Nephron (organoid): Measurements from ENCODE around the gene ARMS2.
A peak's percentile ranks its signal among the peaks of the same experiment; 100 is the strongest.

ENCODE experiments used
- H3K27ac Mint-ChIP-seq, 3 experiments: 2 replicates each; pipeline ENCODE4 v1.8.0; 2020; ENCODE audit warnings: mixed read lengths in 3 of 3, mild to moderate bottlenecking in 2 of 3, moderate library complexity in 1 of 3
- H3K27me3 Mint-ChIP-seq: 2 replicates; pipeline ENCODE4 v1.8.0; 2021; ENCODE audit warnings: low read depth, mild to moderate bottlenecking, moderate library complexity, mixed read lengths
- H3K36me3 Mint-ChIP-seq: 2 replicates; pipeline ENCODE4 v1.8.0; 2020; ENCODE audit warnings: low read depth, mixed read lengths
- H3K4me1 Mint-ChIP-seq: 2 replicates; pipeline ENCODE4 v1.8.0; 2020; ENCODE audit warnings: mixed read lengths
- H3K4me3 Mint-ChIP-seq, 3 experiments: 2 replicates each; pipeline ENCODE4 v1.8.0; 2020; ENCODE audit warnings: mild to moderate bottlenecking in 3 of 3, mixed read lengths in 3 of 3, moderate library complexity in 2 of 3
- H3K9me3 Mint-ChIP-seq: 2 replicates; pipeline ENCODE4 v1.8.0; 2020; ENCODE audit warnings: mixed read lengths
- CTCF ChIP-seq, 3 experiments: fragments of 200-600 bp; sonication (generic); IDR thresholded peaks; one replicate each; pipeline ENCODE4 v1.5.0; 2021; ENCODE audit warnings: antibody characterized with exemption in 3 of 3; ENCODE audit not compliant: unreplicated experiment in 3 of 3

The ARMS2 gene

DNA sequence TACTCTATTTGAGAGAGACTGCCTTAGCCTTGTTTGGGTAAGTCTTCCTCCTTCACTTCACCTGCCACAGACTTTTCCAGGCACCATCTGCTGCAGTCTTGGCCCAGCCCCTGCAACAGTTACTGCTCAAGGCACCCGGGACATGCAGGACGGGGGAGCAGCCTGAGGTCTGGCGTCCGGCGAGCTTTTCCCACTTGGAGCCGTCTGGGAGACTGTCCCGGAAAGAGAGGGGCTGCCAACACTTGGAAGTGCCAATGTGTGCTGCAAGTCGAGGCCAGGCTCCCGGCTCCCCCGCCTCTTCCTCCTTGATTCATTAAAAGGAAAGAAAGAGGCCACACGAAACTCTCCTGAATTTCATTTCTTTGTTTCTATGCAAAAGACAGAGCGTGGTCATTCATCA, 20.6 kb downstream of the ARMS2 start:
- Mint-ChIP-seq H3K27ac (peak overlapping the region; percentile 82 to 88 (median 84)), H3K36me3 (no peaks in the 10 kb centered on the region), H3K9me3 (no peaks in the 10 kb centered on the region), H3K27me3 (peaks cover 13% of the 10 kb centered on the region), H3K4me3 (peak overlapping the region in 2 of 3 experiments; percentile 9 to 52), H3K4me1 (peaks cover 50% of the 10 kb centered on the region)
- no peak for TF ChIP-seq CTCF (IDR thresholded peaks at IDR 0.05; ENCODE audit: unreplicated experiment in 3 of 3)

- Mint-ChIP-seq H3K4me3 (peak overlapping the region; percentile 1 to 52 (median 52)), H3K4me1 (peaks cover 50% of the 10 kb centered on the region), H3K27ac (peak overlapping the region; percentile 82 to 88 (median 84)), H3K27me3 (peaks cover 13% of the 10 kb centered on the region), H3K9me3 (no peaks in the 10 kb centered on the region), H3K36me3 (no peaks in the 10 kb centered on the region)
- TF ChIP-seq CTCF (IDR thresholded peaks at IDR 0.05; ENCODE audit: unreplicated experiment in 3 of 3), result no peak
These were observed 21.3 kb downstream of the ARMS2 start for GRCh38 chr10:122475591-122476332.

DNA sequence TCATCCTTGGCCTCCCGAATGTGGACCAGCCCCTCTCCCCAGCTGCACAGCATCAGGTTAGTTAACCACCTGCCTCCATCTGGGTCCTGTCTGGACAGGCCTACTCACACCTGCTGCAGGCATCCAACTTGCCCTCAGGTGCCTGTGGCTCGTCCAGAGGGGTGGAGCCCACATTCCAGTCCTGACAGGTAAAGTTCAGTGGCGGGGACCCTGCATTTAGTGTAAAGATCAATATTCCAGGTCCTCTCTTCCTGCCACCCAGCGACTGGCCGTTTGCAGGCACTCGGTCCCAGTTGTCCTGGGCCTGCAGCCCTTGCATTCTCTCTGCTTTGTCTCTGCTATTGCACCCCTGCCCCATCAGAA, 21.9 kb downstream of the ARMS2 start:
- Mint-ChIP-seq H3K4me1 (peaks cover 50% of the 10 kb centered on the region), H3K27me3 (peaks cover 9% of the 10 kb centered on the region), H3K36me3 (no peaks in the 10 kb centered on the region), H3K4me3 (peak overlapping the region; percentile 1 to 52 (median 52)), H3K9me3 (no peaks in the 10 kb centered on the region), H3K27ac (peak overlapping the region; percentile 82 to 88 (median 84))
- no peak for TF ChIP-seq CTCF (IDR thresholded peaks at IDR 0.05; ENCODE audit: unreplicated experiment in 3 of 3)

DNA sequence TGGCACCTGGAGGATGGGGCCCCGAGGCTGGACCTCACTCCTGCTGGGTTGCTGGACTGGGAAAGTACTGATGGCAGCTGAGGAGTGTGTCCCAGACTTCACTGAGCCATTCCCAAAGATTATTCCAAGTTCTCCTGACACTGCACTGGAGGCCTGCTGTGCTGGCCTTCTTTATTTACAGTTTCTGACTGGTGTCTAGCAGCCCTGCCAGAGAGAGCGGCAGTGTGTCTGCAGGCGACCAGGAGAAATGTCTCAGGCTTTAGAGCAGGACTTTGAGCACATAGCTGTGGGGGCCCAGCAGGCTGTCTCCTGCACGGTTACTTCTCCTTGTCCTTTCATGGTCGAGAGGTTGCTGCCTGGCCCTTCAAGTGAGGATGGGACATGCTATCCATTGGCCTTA, 23.0 kb downstream of the ARMS2 start:
- peaks cover 5% of the 10 kb centered on the region for H3K36me3 Mint-ChIP-seq
- H3K4me3 Mint-ChIP-seq, result no peak overlapping the region
- H3K27me3 Mint-ChIP-seq, result peaks cover 10% of the 10 kb centered on the region
- no peak for TF ChIP-seq CTCF (IDR thresholded peaks at IDR 0.05; ENCODE audit: unreplicated experiment in 3 of 3)
- peaks cover 3% of the 10 kb centered on the region for H3K9me3 Mint-ChIP-seq
- H3K27ac Mint-ChIP-seq, result peak overlapping the region; percentile 74 to 94 (median 86)
- peaks cover 50% of the 10 kb centered on the region for H3K4me1 Mint-ChIP-seq

DNA sequence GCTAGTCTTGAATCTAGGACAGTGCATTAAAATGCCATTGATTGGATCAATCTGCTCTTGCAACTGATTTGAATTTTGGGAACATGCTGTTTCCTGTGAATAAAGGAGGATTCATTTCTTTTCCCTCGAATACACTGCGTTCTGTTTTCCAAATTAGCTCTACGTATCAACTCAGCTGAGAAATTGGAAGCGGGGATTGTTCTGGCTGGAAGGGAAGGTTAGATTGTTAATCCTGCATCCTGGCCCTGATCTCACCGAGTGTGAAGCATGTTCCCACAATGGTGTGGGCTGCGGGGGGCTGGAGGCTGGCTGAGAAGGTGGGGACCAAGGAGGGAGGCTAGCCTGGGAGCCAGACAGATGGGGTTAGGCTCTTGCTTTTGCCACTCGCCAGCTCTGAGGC, 24.5 kb downstream of the ARMS2 start:
- TF ChIP-seq CTCF (IDR thresholded peaks at IDR 0.05; ENCODE audit: unreplicated experiment in 3 of 3), result no peak
- H3K36me3 Mint-ChIP-seq, result peaks cover 5% of the 10 kb centered on the region
- H3K27me3 Mint-ChIP-seq, result peaks cover 10% of the 10 kb centered on the region
- H3K4me1 Mint-ChIP-seq, result peaks cover 51% of the 10 kb centered on the region
- H3K4me3 Mint-ChIP-seq, result peak overlapping the region in 1 of 3 experiments; percentile 27
- peaks cover 3% of the 10 kb centered on the region for H3K9me3 Mint-ChIP-seq
- peak overlapping the region; percentile 45 to 77 (median 69) for H3K27ac Mint-ChIP-seq
